ENCODE measurements around the gene GPANK1. TPM values are rescaled to one million over a fixed set of nuclear protein-coding genes. Genes with fewer than 3 reads are reported as not detected.

The GPANK1 gene
- total RNA-seq, 1 donor = 19.9 TPM

DNA sequence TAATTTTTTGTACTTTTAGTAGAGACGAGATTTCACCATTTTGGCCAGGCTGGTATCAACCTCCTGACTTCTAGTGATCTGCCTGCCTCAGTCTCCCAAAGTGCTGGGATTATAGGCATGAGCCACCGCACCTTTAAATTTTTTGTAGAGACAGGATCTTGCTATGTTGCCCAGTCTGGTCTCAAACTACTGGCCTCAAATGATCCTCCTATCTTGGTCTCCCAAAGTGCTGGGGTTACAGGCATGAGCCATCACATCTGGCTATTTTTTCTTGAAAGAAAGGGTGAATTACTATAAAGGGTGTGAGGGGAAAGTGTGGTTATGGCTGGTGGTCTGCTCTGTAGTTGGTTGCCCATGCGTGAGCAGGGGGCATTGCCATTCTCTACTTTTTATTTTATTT lies 43.4 kb upstream of the GPANK1 start:
- DNase-seq (ENCODE audit: low read depth) = no peak
- H3K4me3 ChIP-seq (ENCODE audit: low read depth, low read length) = no peak overlapping the region
- TF ChIP-seq, protein P1, sequence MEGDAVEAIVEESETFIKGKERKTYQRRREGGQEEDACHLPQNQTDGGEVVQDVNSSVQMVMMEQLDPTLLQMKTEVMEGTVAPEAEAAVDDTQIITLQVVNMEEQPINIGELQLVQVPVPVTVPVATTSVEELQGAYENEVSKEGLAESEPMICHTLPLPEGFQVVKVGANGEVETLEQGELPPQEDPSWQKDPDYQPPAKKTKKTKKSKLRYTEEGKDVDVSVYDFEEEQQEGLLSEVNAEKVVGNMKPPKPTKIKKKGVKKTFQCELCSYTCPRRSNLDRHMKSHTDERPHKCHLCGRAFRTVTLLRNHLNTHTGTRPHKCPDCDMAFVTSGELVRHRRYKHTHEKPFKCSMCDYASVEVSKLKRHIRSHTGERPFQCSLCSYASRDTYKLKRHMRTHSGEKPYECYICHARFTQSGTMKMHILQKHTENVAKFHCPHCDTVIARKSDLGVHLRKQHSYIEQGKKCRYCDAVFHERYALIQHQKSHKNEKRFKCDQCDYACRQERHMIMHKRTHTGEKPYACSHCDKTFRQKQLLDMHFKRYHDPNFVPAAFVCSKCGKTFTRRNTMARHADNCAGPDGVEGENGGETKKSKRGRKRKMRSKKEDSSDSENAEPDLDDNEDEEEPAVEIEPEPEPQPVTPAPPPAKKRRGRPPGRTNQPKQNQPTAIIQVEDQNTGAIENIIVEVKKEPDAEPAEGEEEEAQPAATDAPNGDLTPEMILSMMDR (IDR thresholded peaks at IDR 0.05; ENCODE audit: insufficient read depth, low read length) = no peak

DNA sequence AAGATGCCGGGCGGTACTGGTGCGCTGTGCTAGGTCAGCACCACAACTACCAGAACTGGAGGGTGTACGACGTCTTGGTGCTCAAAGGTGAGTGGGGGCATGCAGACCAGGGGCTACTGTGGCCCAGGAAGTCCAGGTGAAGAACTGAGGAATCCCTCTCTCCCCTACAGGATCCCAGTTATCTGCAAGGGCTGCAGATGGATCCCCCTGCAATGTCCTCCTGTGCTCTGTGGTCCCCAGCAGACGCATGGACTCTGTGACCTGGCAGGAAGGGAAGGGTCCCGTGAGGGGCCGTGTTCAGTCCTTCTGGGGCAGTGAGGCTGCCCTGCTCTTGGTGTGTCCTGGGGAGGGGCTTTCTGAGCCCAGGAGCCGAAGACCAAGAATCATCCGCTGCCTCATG lies 42.9 kb upstream of the GPANK1 start:
- H3K4me3 ChIP-seq (ENCODE audit: low read depth, low read length) = no peak overlapping the region
- TF ChIP-seq, protein P1 (IDR thresholded peaks at IDR 0.05; ENCODE audit: insufficient read depth, low read length) = no peak
- no peak for DNase-seq (ENCODE audit: low read depth)

DNA sequence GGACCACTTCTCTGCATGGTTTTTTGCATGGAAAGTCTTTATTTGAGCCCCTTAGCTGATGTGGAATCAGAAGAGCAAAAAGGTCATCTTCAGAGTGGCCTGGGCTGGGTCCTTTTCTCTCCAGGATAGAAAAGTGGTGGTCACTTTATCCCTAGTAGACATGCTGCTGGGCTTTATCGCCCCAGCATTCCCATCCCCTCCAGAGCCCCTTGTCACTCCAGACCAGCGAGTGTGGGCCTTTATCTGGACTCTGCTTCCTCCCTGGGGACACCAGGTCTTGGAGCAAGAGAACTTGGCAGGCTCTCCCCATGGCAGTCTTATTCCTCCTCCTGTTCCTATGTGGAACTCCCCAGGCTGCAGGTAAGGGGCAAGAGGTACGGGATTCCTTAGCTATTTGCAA lies 41.8 kb upstream of the GPANK1 start, which contains the start of gene LY6G6F:
Gene LY6G6F, plus strand, starts transcription at position 268 of the 400 bp plus-strand sequence. Its CDS starts 41 bp downstream, at position 309.
- TF ChIP-seq, protein P1 (IDR thresholded peaks at IDR 0.05; ENCODE audit: insufficient read depth, low read length) = no peak
- DNase-seq (ENCODE audit: low read depth) = no peak
- no peak within 1 kb of the TSS for H3K4me3 ChIP-seq (ENCODE audit: low read depth, low read length)

DNA sequence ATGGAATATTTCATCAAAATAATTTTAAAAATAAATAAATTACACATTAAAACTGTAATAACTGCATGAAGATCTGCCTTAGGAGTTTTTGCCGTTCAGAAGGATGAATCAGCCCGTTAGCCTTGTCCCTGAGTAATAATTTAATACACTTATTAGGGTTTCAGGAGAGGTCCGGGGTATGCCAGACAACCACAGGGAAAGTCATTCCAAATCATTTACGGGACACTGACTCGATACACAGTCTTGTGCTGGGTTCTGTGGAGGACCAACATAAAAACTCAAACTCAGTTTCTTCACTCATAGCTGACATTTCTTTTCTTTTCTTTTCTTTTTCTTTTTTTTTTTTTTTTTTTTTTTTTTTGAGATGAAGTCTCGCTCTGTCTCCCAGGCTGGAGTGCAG lies 41.1 kb upstream of the GPANK1 start:
- TF ChIP-seq, protein P1 (IDR thresholded peaks at IDR 0.05; ENCODE audit: insufficient read depth, low read length) = no peak
- no peak overlapping the region for H3K4me3 ChIP-seq (ENCODE audit: low read depth, low read length)
- no peak for DNase-seq (ENCODE audit: low read depth)

DNA sequence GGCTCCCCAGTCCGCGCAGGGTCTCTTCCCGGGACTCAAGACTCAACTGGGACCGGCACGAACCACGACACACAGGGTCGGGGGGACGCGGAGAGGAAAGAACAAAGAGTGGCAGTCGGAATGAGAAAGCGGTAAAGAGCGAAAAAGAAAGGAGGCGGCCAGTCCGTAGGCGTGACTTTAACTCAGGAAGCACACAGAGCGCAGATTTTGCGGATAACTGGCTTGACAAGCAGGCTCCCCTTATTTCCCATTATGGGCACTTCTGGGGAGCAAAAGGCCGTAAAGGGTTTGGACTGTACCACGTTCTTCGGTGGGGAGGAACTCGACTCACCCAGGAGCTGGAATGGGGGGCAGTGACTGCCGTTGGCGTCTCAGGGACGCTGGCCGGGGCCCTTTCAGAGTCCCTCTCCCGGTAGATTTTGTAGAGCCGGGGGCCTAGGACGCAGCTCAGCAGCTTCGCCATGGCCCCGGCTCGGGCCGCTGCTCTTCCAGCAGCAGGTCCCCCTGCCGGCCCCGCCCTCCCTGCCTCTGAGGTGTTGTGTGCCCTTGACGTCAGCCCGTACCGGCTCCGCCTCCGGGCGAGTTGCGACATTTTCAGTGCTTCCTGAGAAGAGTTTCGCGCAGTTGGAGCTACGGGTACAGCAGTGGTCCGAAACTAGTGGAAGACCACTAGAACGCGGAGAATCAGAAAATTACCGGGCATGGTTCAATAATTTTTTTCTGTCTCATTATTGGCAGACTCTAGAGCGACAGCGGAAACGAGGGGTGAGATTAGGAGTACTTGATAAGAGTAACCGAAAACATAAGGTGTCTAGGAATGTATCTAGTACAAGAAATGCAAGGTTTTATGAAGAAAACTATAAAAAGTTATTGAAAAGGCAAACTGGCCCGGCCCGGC lies 38.3 kb upstream of the GPANK1 start, which contains the start of gene ABHD16A:
Gene ABHD16A, minus strand, starts transcription at position 506 of the 898 bp plus-strand sequence. Its CDS starts 43 bp downstream, at position 463.
- peak within 1 kb of the TSS; percentile 98 for H3K4me3 ChIP-seq (ENCODE audit: low read depth, low read length)
- peak; percentile 99 for DNase-seq (ENCODE audit: low read depth)
- TF ChIP-seq, protein P1 (IDR thresholded peaks at IDR 0.05; ENCODE audit: insufficient read depth, low read length) = no peak

DNA sequence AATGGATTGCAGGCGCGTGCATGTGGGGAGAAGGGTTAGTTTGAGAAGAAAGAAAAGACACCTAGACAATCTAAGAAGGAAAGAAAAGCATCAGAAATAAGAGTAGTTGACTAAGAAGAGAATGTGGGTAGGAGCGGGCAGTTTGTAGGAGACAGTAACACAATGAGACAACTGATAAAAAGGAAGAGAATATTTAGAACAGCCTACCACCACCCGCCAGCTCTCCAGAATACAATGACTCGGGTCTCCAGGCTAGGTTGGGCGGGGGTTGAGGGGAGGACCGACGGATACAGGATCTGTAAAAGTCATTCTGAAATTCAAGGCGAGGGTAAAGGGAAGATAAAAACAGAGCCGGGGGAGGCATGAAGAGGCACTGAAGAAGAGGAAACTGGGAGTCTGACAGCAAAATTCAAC lies 37.6 kb upstream of the GPANK1 start:
- peak overlapping the region; percentile 98 for H3K4me3 ChIP-seq (ENCODE audit: low read depth, low read length)
- no peak for DNase-seq (ENCODE audit: low read depth)
- TF ChIP-seq, protein P1 (IDR thresholded peaks at IDR 0.05; ENCODE audit: insufficient read depth, low read length) = no peak

All from fibroblast of the aortic adventitia (primary cell).